Neural progenitor cell (in vitro differentiated cells): ENCODE data around the gene NAA10.

Source experiments
- CTCF ChIP-seq: fragments of 200-600 bp; sonication (generic); IDR thresholded peaks from 2 replicates; pipeline ENCODE4 v1.5.1; 2017; ENCODE audit warnings: antibody characterized with exemption, mild to moderate bottlenecking
- EZH2 ChIP-seq: fragments of 200-600 bp; sonication (generic); IDR thresholded peaks from 2 replicates; pipeline ENCODE4 v1.6.1; 2017; ENCODE audit warnings: antibody characterized with exemption, mild to moderate bottlenecking, moderate library complexity
- EZH2phosphoT487 ChIP-seq: fragments of 200-600 bp; sonication (generic); IDR thresholded peaks from 2 replicates; pipeline ENCODE4 v1.6.1; 2017; ENCODE audit warnings: antibody characterized with exemption

DNA sequence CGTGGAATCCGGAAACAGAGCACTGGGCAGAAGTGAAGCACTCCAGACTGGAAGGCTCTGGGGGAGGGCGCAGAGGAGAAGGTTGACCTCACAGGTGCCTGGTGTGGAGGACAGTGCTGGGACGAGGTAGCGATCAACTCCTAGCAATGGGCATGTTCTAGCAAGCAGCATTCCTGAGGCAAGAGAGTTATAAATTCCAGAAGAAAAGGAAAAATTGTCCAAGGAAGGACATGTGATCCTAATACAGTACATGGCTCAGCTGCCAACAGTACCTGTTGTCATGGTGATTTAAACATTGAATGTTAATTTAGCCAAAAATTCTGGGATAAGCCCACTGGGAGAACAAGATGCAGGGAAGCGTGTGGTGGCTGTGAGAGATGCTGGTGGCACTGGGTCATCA is 17.0 kb downstream of the NAA10 start:
- TF ChIP-seq CTCF (no peak), EZH2 (no peak), EZH2phosphoT487 (no peak)
